Adrenal gland (tissue), 5 donors: ENCODE results near the gene IPMK.

Experiments
- POLR2A ChIP-seq, 2 donors: fragments of 450-650 bp; IDR thresholded peaks; one replicate each; pipeline ENCODE4 v1.6.1; 2017; ENCODE audit warnings: antibody characterized with exemption in 2 of 2, mild to moderate bottlenecking in 2 of 2, moderate library complexity in 1 of 2
- TF ChIP-seq, protein P1 (sequence below), 6 experiments: fragments of 450-650 bp in 4 of 6; fragments of 200-600 bp in 2 of 6; sonication (generic) in 1 of 6; IDR thresholded peaks; 1 replicate in 5 of 6; 2 replicates in 1 of 6; pipeline versions ENCODE4 v1.5.1 to v1.8.0; 2016 to 2021; ENCODE audit warnings: antibody characterized with exemption in 6 of 6, mild to moderate bottlenecking in 2 of 6, moderate library complexity in 1 of 6
- donor health status: DM: no; HTN: no; CAD: no.

DNA sequence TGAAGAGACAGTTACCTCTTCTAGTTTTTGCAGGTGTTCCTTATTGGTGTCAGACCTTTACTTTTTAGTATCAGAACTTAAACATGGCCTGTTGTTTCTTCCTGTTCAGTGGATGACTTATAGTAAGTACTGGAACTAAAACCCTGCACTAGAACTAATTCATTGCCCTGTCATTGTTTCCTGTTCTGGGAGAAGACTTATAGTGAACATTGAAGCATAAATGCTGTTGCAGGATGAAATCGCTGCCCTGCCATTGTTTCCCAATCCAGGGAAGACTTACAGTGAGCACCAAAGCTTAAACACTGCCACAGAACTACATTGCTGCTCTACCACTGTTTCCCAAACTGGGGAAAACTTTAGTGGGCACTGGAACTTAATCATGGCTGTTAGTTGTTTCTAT lies 13.1 kb downstream of the IPMK start:
- TF ChIP-seq, protein P1, sequence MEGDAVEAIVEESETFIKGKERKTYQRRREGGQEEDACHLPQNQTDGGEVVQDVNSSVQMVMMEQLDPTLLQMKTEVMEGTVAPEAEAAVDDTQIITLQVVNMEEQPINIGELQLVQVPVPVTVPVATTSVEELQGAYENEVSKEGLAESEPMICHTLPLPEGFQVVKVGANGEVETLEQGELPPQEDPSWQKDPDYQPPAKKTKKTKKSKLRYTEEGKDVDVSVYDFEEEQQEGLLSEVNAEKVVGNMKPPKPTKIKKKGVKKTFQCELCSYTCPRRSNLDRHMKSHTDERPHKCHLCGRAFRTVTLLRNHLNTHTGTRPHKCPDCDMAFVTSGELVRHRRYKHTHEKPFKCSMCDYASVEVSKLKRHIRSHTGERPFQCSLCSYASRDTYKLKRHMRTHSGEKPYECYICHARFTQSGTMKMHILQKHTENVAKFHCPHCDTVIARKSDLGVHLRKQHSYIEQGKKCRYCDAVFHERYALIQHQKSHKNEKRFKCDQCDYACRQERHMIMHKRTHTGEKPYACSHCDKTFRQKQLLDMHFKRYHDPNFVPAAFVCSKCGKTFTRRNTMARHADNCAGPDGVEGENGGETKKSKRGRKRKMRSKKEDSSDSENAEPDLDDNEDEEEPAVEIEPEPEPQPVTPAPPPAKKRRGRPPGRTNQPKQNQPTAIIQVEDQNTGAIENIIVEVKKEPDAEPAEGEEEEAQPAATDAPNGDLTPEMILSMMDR (IDR thresholded peaks at IDR 0.05): no peak
- no peak for TF ChIP-seq POLR2A (IDR thresholded peaks at IDR 0.05)
